CD14-positive monocyte (primary cell): ENCODE results near the gene CRAT. TPM values are rescaled to one million over a fixed set of nuclear protein-coding genes. Genes with fewer than 3 reads are reported as not detected.
A peak's percentile ranks its signal among the peaks of the same experiment; 100 is the strongest.

ENCODE experiments used
- DNase-seq, 3 donors: peaks; one replicate each; pipeline ENCODE4 v3.0.0-alpha.2; 2011 to 2022
- H2AFZ ChIP-seq: 2 replicates; pipeline ENCODE4 v1.6.0; 2012; ENCODE audit warnings: mild to moderate bottlenecking, low read depth, low read length, inconsistent platforms; ENCODE audit not compliant: insufficient read depth, poor library complexity, severe bottlenecking
- H3K27ac ChIP-seq, 2 donors: 1 replicate in 1 of 2; 2 replicates in 1 of 2; pipeline ENCODE4 v1.5.1; 2012 to 2013; ENCODE audit warnings: low read length in 2 of 2, control low read depth in 1 of 2, inconsistent platforms in 1 of 2, low read depth in 1 of 2, mild to moderate bottlenecking in 1 of 2
- H3K27me3 ChIP-seq, 2 donors: one replicate each; pipeline versions ENCODE4 v1.6.0 to v1.6.1; 2011 to 2013; ENCODE audit warnings: low read length in 2 of 2; ENCODE audit not compliant: control insufficient read depth in 2 of 2, insufficient read depth in 2 of 2
- H3K36me3 ChIP-seq, 2 donors: replicated peaks in 1 of 2; 1 replicate in 1 of 2; 2 replicates in 1 of 2; pipeline versions ENCODE4 v1.5.1 to v1.6.1; 2012 to 2013; ENCODE audit warnings: low read length in 2 of 2, control low read depth in 1 of 2, inconsistent platforms in 1 of 2, mild to moderate bottlenecking in 1 of 2; ENCODE audit not compliant: insufficient read depth in 2 of 2, control insufficient read depth in 1 of 2
- H3K4me1 ChIP-seq, 2 donors: 1 replicate in 1 of 2; 2 replicates in 1 of 2; pipeline versions ENCODE4 v1.5.1 to v1.6.1; 2012 to 2013; ENCODE audit warnings: low read length in 2 of 2, control low read depth in 1 of 2, inconsistent platforms in 1 of 2, mild to moderate bottlenecking in 1 of 2, moderate library complexity in 1 of 2; ENCODE audit not compliant: insufficient read depth in 2 of 2, control insufficient read depth in 1 of 2
- H3K4me2 ChIP-seq: replicated peaks from 2 replicates; pipeline ENCODE3; 2012; ENCODE audit warnings: low read length, moderate library complexity, mild to moderate bottlenecking; ENCODE audit not compliant: poor library complexity, severe bottlenecking; ENCODE audit errors: extremely low read depth
- H3K4me3 ChIP-seq, 3 experiments: fragments of 200-600 bp in 1 of 3; sonication (generic) in 1 of 3; replicated peaks in 1 of 3; 1 replicate in 2 of 3; 2 replicates in 1 of 3; pipeline ENCODE4 v1.5.1; 2011 to 2013; ENCODE audit warnings: low read length in 3 of 3, mild to moderate bottlenecking in 3 of 3, control low read depth in 2 of 3, low read depth in 2 of 3, inconsistent platforms in 1 of 3, moderate library complexity in 1 of 3
- H3K79me2 ChIP-seq: 2 replicates; pipeline ENCODE4 v1.6.0; 2012; ENCODE audit warnings: mild to moderate bottlenecking, control low read depth, inconsistent platforms, low read length, moderate library complexity; ENCODE audit not compliant: insufficient read depth
- H3K9ac ChIP-seq: 2 replicates; pipeline ENCODE4 v1.6.0; 2017; ENCODE audit warnings: low read length, mild to moderate bottlenecking; ENCODE audit not compliant: insufficient read depth, poor library complexity, severe bottlenecking
- H3K9me3 ChIP-seq, 2 donors: replicated peaks in 1 of 2; 1 replicate in 1 of 2; 2 replicates in 1 of 2; pipeline versions ENCODE4 v1.5.1 to v1.6.1; 2012 to 2013; ENCODE audit warnings: low read length in 2 of 2, control low read depth in 1 of 2; ENCODE audit not compliant: control insufficient read depth in 1 of 2, insufficient read depth in 1 of 2
- H4K20me1 ChIP-seq: 2 replicates; pipeline ENCODE4 v1.6.0; 2012; ENCODE audit warnings: mild to moderate bottlenecking, low read length, control low read depth, moderate library complexity; ENCODE audit not compliant: insufficient read depth
- H3K27ac Mint-ChIP-seq, 7 donors: one replicate each; pipeline ENCODE4 v1.8.0; 2020; ENCODE audit warnings: mild to moderate bottlenecking in 7 of 7, mixed read lengths in 7 of 7, moderate library complexity in 6 of 7, inconsistent platforms in 2 of 7
- H3K27me3 Mint-ChIP-seq, 3 donors: one replicate each; pipeline ENCODE4 v1.8.0; 2021 to 2022; ENCODE audit warnings: low read depth in 3 of 3, mild to moderate bottlenecking in 3 of 3, mixed read lengths in 3 of 3, moderate library complexity in 3 of 3, inconsistent platforms in 1 of 3
- H3K36me3 Mint-ChIP-seq, 2 donors: one replicate each; pipeline ENCODE4 v1.8.0; 2020; ENCODE audit warnings: mixed read lengths in 2 of 2, inconsistent platforms in 1 of 2, mild to moderate bottlenecking in 1 of 2
- H3K4me1 Mint-ChIP-seq: one replicate; pipeline ENCODE4 v1.8.0; 2020; ENCODE audit warnings: mild to moderate bottlenecking, mixed read lengths
- H3K4me3 Mint-ChIP-seq, 2 donors: one replicate each; pipeline ENCODE4 v1.8.0; 2020; ENCODE audit warnings: mild to moderate bottlenecking in 2 of 2, mixed read lengths in 2 of 2, moderate library complexity in 1 of 2
- H3K9me3 Mint-ChIP-seq, 7 donors: one replicate each; pipeline ENCODE4 v1.8.0; 2020 to 2022; ENCODE audit warnings: mixed read lengths in 7 of 7, mild to moderate bottlenecking in 6 of 7, moderate library complexity in 6 of 7, inconsistent platforms in 2 of 7
- CTCF ChIP-seq: fragments of 200-600 bp; IDR thresholded peaks from one replicate; pipeline ENCODE4 v1.8.0; 2022; ENCODE audit warnings: antibody characterized with exemption, mild to moderate bottlenecking
- WGBS: methylation state at CpG from one replicate; pipeline ENCODE4 v1.1.5; 2013; ENCODE audit warnings: missing lambda C conversion rate; ENCODE audit not compliant: insufficient coverage; 5-methylcytosine and 5-hydroxymethylcytosine counted together
- intact Hi-C, 2 donors: fragments of 100-400 bp; cut with micrococcal nuclease; formaldehyde crosslinking; loops; one replicate each; pipeline versions ENCODE4 v1.15.0 to v1.15.1; 2023
- polyA plus RNA-seq, 3 donors: library from polyadenylated mRNA; depleted of rRNA in 1 of 3; unstranded in 2 of 3; stranded (reverse) in 1 of 3; fragments of 300-500 nt in 2 of 3; fragments of >200 nt in 1 of 3; fragmentation: Illumina TruSeq in 2 of 3; gene quantifications; 1 replicate in 2 of 3; 2 replicates in 1 of 3; pipeline ENCODE4 v1.2.3, GENCODE V29; 2012 to 2021

Gene CRAT
- polyA plus RNA-seq, 3 donors, result 12.2 to 19.4 (median 15.0) TPM

GRCh38 chr9:129146441-129146941 lies 35.9 kb upstream of the CRAT start:
- H2AFZ ChIP-seq, result no peak overlapping the region
- 96% methylated on average over 4 of the region's 8 CpGs for WGBS
- H3K9me3 Mint-ChIP-seq, result peaks cover 0 to 2% (median 0%) of the 10 kb centered on the region in 7 donors
- no peak overlapping the region for H3K4me3 ChIP-seq
- no peaks in the 10 kb centered on the region for H3K9me3 ChIP-seq
- H3K4me1 ChIP-seq, result peaks cover 13 to 19% of the 10 kb centered on the region in 2 donors
- H3K36me3 ChIP-seq, result peaks cover 54 to 70% of the 10 kb centered on the region in 2 donors
- H4K20me1 ChIP-seq, result peaks cover 7% of the 10 kb centered on the region
- intact Hi-C loops, result no loop called here
- DNase-seq, result no peak
- no peaks in the 10 kb centered on the region for H3K27me3 ChIP-seq
- H3K27ac ChIP-seq, result no peak overlapping the region
- H3K27ac Mint-ChIP-seq, result peak overlapping the region in 2 of 7 donors; percentile 20 to 26
- H3K79me2 ChIP-seq, result peaks cover 13% of the 10 kb centered on the region
- peaks cover 18% of the 10 kb centered on the region for H3K4me1 Mint-ChIP-seq
- H3K4me3 Mint-ChIP-seq, result no peak overlapping the region
- H3K27me3 Mint-ChIP-seq, result peaks cover 0 to 2% (median 1%) of the 10 kb centered on the region in 3 donors
- TF ChIP-seq CTCF, result no peak
- peaks cover 47 to 77% of the 10 kb centered on the region in 2 donors for H3K36me3 Mint-ChIP-seq
- no peak overlapping the region for H3K4me2 ChIP-seq
- H3K9ac ChIP-seq, result no peak overlapping the region

- Histone ChIP-seq H4K20me1 (peaks cover 7% of the 10 kb centered on the region), H3K36me3 (peaks cover 50 to 64% of the 10 kb centered on the region in 2 donors), H3K4me2 (no peak overlapping the region), H3K9me3 (no peaks in the 10 kb centered on the region), H3K79me2 (peaks cover 17% of the 10 kb centered on the region), H3K4me1 (peaks cover 20 to 26% of the 10 kb centered on the region in 2 donors), H3K9ac (no peak overlapping the region), H2AFZ (no peak overlapping the region), H3K4me3 (no peak overlapping the region), H3K27ac (peak overlapping the region in 1 of 2 donors; percentile 14), H3K27me3 (no peaks in the 10 kb centered on the region)
- TF ChIP-seq CTCF, result no peak
- peak overlapping the region in 1 of 7 donors; percentile 10 for H3K27ac Mint-ChIP-seq
- intact Hi-C loops, result no loop called here
- H3K27me3 Mint-ChIP-seq, result peaks cover 0 to 2% (median 1%) of the 10 kb centered on the region in 3 donors
- no peak for DNase-seq
- peaks cover 24% of the 10 kb centered on the region for H3K4me1 Mint-ChIP-seq
- H3K9me3 Mint-ChIP-seq, result peaks cover 0 to 2% (median 0%) of the 10 kb centered on the region in 7 donors
- H3K36me3 Mint-ChIP-seq, result peaks cover 41 to 72% of the 10 kb centered on the region in 2 donors
- H3K4me3 Mint-ChIP-seq, result no peak overlapping the region
- WGBS, result 100% methylated on average over 4 of the region's 7 CpGs
Measured at GRCh38 chr9:129145841-129146292, 35.3 kb upstream of the CRAT start.
